CD4-positive, alpha-beta T cell treated with Interferon alpha-2 for 1 hour (primary cell): ENCODE data around the gene SHC3.

Experiments used
- DNase-seq, 2 donors: peaks; one replicate each; pipeline ENCODE4 v3.0.0-alpha.2; 2020 to 2022

SHC3 gene

GRCh38 chr9:89153232-89154017 is 25.2 kb downstream of the SHC3 start:
- peak in 1 of 2 donors; percentile 35 for DNase-seq

DNA sequence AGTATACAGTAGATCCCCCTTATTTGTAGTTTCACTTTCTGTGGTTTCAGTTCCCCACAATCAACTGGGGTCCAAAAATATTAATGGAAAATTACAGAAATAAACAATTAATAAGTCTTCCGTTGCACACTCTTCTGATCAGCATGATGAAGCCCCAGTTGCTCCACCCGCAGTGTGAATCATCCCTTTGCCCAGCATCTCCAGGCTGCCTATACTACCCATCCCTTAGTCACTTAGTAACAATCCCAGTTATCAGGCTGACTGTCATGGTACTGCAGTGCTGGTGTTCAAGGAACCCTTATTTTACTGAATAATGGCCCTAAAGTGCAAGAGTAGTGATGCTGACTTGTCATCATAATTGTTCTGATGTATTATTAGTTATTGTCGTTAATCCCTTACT is 28.9 kb downstream of the SHC3 start:
- DNase-seq, result no peak

DNA sequence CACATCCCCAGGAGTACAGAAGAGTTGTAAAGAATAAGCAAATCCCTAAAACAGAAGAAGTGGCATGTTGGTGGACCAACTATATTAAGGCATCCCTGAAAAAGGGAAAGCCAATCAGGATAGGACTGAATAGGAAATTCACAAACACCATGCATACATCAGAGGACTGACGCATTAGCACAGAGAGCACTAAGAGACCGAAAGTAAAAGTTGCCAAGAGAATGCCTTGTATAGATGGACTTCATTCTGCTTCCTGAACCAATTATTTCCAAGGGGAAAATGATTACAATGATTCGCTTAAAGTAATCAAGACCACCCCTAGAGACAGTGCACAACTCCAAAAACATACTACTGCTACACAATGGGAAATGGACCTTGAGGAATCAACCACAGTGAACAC is 33.5 kb downstream of the SHC3 start:
- no peak for DNase-seq

- DNase-seq, result no peak
These were observed 34.4 kb downstream of the SHC3 start for GRCh38 chr9:89144238-89144637.

- DNase-seq, result no peak
These were observed 35.4 kb downstream of the SHC3 start for GRCh38 chr9:89143266-89143665.

DNA sequence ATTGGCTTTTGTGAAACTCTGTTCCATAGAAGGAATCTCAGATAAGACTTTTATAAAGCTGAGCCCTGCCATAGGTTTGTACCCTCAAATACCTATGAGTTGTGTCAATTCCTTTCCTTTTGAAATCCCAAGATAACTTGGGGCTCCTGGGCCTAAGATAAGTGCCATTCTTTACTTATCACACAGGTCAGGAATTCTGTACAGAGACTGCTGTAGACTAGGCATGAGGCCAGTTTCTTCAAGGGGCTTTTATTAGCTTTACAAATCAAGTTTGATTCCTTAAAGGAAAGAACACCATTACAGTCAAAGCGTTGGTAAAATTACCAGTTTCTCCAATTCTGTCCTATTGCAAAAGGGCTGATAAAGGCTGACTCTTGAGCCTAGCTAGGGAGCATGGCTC is 39.2 kb downstream of the SHC3 start:
- DNase-seq, result no peak

DNA sequence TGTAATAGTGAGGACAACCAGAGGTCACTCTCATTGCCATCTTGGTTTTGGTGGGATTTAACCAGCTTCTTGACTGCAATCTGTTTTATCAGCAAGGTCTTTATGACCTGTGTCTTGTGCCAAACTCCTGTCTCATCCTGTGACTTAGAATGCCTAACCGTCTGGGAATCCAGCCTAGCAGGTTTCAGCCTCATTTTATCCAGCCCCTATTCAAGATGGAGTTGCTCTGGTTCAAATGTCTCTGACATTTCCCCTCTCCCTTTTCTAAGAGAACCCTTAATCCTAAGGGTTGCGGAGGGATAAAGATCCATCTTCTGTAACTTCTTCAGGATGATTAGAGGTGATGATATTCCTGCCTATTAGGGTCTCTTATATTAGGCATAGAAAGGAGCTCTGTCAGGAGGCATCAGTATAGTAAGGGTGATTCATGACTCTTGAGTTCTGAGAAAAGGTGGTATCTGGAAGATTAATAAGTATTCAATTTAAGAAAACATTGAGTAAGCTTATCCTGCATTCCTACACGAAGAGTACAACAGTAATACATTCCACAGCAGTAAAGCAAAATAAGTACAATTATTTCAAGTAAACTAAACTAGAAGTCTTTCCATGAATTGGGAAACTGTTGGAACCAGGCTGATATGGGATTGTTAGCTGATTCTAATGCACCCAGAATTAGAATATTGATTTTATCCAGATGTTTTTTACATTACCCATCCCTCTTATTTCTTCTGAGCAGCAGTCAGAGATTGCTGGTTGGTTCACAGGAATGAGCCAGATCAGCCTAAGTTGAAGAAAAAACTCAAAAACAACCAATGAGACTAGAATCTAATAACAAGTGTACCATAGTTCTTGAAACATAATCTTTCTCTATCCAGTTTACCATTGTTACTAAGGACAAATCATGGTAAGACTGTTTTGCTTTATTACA is 39.9 kb downstream of the SHC3 start:
- no peak for DNase-seq

GRCh38 chr9:89137542-89138462 is 40.8 kb downstream of the SHC3 start:
- DNase-seq, result no peak

- no peak for DNase-seq
These were observed 42.9 kb downstream of the SHC3 start for GRCh38 chr9:89135591-89136166.

- no peak for DNase-seq
These were observed 43.9 kb downstream of the SHC3 start for GRCh38 chr9:89134709-89135108.

GRCh38 chr9:89122949-89123348 is 55.7 kb downstream of the SHC3 start:
- DNase-seq, result no peak

GRCh38 chr9:89120704-89121103 is 57.9 kb downstream of the SHC3 start:
- no peak for DNase-seq

DNA sequence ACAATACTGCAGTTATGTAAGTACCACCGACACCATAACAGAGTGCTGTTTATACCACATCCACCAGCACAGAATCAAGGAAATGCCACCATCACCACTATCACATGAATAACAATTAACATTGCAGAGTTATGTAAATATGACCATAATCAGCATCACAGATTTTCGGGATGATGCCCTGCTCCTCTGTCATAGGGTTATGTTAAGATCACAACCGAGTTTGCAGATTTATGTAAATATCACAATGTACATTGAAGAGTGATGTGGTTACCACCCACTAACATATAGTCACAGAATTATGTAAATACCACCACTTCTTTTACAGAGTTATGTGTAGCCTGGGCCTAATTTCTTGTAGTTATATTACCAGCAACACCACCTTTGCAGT is 61.8 kb downstream of the SHC3 start:
- DNase-seq, result no peak

DNA sequence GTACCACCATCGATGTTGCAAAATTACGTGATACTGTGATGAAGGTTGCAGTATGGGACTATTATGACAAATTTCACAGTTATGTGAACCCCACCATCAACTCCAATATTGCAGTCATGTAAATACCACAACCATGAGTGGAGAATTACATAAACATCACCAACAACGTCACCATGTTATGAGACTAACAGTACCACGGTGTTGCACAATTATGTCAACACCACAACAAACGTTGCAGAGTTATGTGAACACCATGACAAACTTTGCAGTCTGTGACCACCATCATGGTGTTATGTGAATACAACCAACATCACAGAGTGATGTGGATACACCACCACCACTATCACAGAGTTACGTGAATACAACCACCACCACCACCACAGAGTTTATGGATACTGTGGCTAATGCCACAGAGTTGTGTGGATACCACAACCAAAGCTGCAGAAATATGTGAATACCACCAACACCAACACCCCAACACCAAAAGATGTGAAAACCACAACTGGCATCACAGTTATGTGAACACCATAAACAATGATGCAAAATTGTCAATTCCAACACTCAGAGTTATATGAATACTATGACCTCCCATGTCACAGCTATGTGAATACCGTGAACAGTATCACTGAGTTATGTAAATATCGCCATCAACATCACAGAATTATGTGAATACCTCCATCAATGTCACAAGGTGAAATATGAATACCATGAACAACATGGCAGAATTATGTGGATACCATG is 62.4 kb downstream of the SHC3 start:
- DNase-seq, result no peak

- DNase-seq, result no peak
These were observed 63.2 kb downstream of the SHC3 start for GRCh38 chr9:89115426-89115825.

- no peak for DNase-seq
These were observed 63.9 kb downstream of the SHC3 start for GRCh38 chr9:89114741-89115140.

DNA sequence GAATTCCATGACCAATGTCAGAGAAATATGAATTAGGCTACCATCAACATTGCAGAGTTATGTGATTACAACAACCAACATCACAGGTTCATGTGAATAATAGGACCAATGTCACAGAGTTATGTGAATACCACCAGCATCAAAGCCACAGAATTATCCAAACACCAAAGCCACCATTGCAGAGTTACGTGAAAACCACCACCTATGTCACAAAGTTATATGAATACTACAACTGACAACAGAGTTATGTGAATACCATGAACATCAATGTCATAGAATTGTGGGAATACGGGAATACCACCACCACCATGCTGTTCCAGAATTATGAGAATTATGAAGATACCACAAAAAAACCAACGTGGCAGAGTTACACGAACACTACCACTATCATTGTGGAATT is 64.8 kb downstream of the SHC3 start:
- no peak for DNase-seq

DNA sequence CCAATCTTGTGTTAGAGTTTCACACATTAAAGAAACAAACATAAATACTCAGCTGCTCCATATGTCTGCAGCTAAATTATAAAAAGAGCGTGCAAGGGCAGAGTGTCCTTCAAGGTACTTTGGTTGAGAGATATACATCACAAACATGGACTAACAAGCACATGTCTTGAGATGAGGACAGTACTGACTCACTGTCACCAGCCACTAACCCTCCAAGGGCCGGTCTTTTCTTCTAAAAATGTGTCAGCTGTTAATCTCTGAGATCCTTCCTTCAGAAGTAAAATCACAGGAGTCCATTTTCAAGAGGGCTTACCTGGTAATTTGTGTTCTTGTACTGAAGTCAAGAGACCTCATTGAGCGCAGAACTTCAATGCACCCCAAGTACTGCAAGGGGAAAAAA is 66.4 kb downstream of the SHC3 start:
- DNase-seq, result no peak

DNA sequence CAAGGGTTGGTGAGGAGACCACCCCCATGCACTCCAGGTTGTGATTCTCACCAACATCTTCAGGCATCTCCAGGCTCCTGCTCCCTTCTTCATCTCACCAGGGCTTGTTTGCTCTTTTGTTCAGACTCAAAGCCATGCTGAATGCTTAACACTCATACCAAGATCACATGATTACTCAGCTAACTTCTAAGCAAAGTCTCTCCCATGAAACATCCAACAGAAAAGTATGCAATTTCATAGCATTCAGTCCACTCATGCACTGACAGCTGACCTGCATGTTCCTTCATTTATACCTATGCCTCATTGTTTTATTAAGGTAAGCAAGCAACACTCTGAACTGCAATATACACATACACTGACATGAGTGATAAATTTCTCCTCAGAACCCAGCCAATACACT is 69.0 kb downstream of the SHC3 start:
- no peak for DNase-seq

- no peak for DNase-seq
These were observed 71.2 kb downstream of the SHC3 start for GRCh38 chr9:89107406-89107805.

GRCh38 chr9:89106224-89106851 is 72.3 kb downstream of the SHC3 start:
- DNase-seq, result no peak
